Central memory CD4-positive, alpha-beta T cell (primary cell): ENCODE measurements around the gene CDK10.
"Not testable (repeated sequence)": the region's sequence is repeated elsewhere in the genome, so short reads cannot be mapped to it uniquely, and the experiment has no call there.

ENCODE experiments used
- DNase-seq: peaks from one replicate; pipeline ENCODE4 v3.0.0; 2022
- total RNA-seq, 3 experiments: gene quantifications; one replicate each; lab custom pipeline; 2026; lab: John Stamatoyannopoulos, UW

Gene CDK10, protein sequence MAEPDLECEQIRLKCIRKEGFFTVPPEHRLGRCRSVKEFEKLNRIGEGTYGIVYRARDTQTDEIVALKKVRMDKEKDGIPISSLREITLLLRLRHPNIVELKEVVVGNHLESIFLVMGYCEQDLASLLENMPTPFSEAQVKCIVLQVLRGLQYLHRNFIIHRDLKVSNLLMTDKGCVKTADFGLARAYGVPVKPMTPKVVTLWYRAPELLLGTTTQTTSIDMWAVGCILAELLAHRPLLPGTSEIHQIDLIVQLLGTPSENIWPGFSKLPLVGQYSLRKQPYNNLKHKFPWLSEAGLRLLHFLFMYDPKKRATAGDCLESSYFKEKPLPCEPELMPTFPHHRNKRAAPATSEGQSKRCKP
- 56.0 to 120 (median 78.8) reads per million in 3 experiments for total RNA-seq

DNA sequence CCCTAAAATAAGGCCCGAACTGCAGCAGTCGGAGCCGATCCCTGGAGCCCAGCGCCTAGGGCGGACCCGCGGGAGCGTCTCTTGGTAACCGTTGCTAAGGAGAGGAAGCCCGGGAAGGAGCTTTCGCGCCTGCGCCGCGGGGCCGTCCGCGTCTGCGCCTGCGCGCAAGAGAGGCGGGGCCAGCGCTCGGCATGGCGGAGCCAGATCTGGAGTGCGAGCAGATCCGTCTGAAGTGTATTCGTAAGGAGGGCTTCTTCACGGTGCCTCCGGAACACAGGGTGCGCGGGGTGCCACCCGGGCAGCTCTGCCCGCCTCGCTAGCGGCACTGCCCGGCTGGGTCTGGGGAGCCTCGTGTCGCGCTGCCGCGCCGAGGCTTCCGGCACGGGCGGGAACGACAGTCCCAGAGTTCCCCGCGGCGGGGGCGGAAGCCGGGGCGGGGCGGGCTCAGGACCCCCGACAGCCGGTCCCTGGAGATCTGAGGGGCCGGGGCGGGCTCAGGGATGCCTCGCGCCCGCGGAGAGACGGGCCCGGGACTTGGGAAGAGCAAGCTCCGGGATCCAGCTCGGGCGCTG lies at the start of gene CDK10:
TSS of gene CDK10 (plus strand) at position 170 of the 572 bp plus-strand sequence. CDS start at position 192, 22 bp downstream.
- DNase-seq: peak; percentile 87

DNA sequence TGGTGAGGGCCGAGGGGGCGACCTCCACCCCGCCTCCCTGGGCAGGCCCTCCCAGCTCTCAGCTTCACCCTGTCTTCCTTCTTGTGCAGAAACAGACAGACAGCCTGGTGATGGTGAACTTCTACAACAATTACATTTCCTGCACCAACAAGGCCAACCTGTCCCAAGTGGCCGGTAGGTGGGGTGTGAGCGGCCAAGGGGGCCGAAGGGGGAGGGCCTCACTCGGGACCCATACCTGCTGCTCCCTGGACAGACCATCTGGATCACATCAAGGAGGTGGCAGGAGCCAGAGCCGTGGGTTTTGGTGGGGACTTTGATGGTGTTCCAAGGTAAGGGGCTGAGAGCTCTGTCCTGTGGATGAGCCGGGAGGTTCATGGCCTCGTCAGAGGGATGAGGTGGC lies 49.1 kb upstream of the CDK10 start:
- no peak for DNase-seq

DNA sequence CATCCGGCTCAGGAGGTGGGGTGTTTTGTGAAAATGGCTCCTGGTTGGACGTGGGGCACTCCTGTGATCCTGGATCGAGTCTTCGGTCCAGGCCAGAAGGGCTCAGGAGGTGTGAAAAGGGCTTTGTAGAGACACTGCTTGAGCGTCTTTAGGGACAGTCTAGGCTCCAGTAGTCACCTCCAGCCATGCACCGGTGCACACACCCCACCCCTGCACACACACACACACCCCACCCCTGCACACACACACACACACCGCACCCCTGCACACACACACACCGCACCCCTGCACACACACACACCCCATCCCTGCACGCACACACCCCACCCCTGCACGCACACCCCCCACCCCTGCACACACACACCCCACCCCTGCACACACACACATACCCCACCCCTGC lies 48.0 kb upstream of the CDK10 start:
- no peak for DNase-seq

DNA sequence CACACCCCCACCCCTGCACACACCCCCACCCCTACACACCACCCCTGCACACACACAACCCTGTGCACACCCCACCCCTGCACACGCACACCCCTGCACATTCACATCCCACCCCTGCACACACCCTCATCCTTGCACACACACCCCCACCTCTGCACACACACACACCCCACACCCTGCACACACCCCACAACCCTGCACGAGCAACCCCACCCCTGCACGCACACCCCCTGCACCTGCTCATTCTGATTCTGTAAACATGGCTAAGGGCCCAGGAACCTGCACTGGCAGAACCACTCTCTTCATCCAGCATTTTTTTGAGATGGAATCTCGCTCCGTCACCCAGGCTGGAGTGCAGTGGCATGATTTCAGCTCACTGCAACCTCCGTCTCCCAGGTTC lies 47.1 kb upstream of the CDK10 start:
- no peak for DNase-seq

DNA sequence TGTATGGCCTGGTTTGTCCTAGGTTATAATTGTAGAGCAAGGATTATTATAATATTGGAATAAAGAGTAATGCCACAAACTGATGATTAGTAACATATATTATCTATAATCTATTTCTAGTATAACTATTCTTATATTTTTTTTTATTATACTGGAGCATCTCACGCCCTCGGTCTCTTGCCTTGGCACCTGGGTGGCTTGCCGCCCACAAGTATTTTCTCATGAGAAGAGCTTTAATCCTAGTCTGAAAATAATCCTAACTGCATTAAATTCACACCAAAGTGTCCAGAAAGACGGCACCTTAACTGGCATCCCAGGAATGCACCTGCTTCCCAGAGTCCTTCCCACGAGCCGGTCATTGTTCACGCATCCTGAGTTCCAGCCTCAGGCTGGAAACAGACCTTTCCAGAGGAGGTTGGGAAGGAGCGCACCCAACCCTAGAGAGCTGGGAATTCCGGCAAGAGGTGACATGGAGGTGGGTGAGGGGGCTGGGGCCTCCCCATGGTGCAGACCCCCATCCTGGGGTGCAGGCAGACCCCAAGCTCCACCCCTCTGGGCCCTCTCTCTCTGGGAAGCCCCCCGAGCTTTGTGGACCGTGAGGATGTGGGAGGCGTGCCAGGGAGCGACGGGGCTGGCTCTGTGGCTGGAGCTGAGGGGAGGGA lies 44.9 kb upstream of the CDK10 start:
- no peak for DNase-seq

DNA sequence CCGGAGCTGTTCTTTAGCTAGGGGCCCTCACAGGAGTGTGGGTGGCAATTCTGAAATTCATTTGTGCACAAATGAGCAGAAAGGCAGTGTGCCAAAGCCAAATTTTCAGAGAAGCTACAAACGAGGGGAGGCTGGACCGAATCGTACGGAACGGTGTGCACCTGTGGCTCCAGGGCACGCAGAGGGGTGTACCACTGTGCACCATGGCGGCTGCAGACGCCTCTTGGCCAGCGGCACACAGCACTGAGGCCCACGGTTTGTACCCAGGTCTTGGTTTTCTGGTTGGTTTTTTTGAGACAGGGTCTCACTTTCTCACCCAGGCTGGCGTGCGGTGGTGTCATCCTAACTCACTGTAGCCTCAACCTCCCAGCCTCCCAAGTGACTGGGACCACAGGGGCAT lies 43.9 kb upstream of the CDK10 start:
- DNase-seq: no peak

DNA sequence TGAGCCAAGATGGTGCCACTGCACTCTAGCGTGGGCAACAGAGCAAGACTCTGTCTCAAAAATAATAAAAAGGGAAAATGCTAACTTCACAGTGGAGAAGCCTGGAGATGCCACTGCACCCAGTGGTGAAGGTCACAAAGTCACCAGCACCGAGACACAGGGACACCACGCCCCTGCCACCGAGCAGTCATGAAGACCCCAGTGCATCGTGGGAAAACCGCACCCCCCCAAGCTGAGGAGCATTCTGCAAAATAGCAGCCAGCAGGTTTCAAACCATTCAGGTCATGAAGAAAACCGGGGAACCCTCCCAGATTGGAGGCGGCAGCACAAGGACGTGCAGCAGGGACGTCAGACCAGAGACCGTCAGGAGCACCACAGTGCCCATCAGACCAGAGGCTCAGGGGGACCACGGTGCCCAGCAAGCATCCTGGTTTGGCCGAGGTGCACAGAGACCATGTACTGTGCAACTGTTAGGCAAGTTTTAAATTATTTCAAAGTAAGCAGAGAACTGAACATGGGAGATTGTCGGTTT lies 42.7 kb upstream of the CDK10 start:
- no peak for DNase-seq

DNA sequence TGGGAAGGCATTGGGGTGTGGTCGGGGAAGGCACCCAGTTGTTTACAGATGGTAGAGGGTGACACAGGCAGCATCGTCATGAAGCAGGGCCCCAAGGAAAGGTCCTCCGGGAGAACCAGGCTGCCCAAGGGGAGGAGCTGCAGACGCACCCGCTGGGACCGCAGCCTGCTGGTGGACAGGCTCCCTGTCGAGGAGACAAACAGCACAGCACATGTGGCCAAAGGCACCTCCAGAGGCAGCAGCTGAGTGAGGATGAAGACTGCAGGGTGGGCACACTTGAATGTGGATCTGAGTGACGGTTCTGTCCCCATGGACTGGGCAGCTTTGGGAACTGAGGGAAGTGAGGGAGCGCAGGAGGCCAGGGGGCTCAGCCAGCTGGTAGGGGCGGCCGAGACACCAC lies 41.4 kb upstream of the CDK10 start:
- no peak for DNase-seq

DNA sequence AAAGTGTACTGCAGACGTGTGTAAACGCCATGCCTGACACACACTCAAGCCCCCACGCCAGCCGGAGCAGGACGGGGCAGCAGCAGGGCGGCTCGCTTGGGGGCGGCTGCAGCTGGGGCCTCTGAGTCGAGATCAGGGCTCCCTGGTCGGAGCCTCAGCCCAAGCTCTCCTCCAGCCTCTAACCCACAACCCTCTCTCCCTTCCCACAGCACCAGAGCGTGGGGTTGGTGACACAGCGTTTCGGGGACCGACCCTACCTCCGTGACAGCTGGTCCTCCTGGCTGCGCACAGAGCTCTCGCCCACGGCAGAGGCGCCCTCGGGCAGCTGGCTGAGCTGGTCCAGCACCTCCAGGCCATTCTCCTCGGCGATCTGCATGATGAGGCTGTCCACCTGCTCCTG lies 40.2 kb upstream of the CDK10 start:
- no peak for DNase-seq

DNA sequence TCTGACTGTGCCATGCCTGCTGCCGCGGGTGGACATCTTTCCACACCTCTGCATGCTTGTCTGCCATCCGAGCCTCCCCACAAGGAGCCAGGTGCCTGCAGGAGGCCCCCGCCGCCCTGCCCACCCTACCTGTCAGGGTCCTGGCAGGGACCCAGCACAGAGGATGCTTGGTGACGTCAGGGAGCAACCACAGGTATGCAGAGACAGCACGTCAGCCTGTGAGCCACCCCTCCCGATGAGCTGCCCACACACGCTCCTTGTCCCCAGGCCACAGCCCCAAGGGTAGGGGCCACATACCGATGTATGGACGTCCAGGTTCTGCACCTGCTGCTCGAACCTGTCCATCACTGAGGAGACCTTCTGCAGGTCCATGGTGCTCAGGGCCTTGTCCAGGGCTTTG lies 39.6 kb upstream of the CDK10 start:
- DNase-seq: no peak

DNA sequence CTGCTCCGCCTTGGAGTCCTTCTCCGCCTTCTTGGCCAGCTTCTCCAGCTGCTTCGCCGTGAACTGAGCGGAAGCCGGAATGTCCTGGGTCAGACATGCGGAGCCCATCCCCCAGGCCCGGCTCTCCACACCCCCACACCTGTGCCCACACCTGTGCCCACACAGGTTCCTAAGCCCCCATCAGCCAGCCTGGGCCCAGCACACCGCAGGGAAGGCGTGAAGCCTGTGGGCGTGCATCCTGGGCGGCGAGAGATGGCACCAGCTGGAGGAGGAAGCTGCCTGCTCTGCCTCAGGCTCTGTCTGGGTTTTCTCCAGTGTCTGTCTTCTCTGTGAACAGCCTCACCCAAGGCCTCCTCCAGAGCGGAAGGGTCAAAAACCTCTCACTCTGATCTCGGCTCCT lies 34.9 kb upstream of the CDK10 start:
- DNase-seq: no peak

DNA sequence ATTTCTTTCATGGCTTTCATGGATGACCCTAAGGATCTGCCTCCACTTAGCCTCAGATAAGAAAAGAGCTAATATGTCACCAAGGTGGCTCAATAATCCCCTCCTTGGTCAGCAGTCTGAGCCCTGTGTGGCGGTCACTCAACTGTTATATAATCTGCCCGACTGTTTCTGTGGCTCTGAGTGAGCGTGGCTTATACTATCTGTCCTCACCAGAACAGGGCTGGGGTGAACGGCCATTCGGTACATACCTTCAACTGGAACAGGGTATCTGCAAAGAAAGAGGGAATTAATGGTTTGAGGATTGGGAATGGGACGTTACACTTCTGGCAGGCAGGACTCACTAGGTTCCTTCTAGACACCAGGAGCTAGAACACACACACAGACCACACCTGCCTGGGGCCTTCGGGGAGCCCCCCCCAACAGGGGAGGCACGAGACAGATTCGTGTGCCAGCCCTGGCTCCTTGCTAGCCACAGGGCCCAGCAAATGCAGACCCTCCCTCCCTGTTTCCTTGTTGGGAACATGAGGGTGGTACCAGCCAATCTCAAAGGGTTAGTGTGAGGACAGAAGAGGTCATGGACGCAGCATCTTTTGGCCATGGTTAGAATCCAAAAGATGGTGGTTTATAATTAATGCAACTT lies 32.7 kb upstream of the CDK10 start:
- DNase-seq: no peak

DNA sequence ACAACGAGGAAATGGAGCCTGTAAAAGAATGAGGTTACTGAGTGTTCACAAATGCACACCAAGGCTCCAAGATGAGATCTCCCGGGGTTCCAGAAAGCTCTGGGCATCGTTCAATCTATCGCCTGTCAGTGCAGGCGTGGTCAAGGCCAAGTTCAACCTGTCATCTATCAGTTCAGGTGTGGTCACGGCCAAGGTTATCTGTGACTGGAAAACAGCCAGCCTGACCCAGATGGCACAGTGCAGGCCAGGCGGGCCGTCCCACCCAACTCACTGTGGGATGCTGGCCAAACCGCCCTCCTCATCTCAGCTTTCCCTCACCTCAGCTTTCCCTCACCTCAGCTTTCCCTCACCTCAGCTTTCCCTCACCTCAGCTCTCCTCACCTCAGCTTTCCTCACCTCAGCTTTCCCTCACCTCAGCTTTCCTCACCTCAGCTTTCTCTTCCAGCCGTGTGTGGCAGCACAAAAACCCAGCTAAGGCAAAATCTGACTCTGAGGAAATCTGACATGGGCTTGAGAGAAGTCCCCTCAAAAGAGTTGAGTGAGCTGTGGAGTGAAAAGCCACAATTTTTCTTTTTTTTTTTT lies 31.3 kb upstream of the CDK10 start:
- DNase-seq: no peak

DNA sequence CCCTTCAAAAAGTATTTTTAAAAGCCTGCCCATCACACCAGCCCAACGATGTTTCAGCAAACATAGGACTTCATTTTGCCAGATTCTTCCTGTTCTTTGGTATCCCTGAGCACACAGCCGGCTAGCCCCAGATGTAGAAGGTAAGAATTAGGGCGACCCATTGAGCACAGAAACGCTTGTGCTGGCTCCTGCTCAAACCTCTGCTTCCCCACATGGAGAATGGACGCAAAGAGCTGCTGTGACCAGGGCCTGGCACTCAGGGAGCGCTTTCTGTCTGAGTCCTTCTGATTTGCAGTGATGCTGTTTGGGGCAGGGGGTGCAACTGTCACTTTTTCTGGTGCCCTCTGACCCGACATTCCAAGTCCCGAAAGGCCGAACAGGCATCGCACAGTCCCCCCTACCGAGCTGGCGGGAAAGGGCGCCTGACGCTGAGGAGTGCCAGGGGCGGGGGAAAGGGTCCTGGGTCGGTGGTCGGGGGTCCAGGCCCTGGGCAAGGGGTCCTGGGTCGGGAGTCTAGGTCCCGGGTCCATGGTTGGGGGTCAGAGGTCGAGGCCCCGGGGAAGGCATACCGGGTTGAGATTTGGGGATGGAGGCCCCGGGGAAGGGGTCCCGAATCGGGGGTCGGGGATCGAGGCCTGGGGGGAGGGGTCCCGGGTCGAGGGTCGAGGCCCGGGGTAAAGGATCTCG lies 29.9 kb upstream of the CDK10 start:
- no peak for DNase-seq

DNA sequence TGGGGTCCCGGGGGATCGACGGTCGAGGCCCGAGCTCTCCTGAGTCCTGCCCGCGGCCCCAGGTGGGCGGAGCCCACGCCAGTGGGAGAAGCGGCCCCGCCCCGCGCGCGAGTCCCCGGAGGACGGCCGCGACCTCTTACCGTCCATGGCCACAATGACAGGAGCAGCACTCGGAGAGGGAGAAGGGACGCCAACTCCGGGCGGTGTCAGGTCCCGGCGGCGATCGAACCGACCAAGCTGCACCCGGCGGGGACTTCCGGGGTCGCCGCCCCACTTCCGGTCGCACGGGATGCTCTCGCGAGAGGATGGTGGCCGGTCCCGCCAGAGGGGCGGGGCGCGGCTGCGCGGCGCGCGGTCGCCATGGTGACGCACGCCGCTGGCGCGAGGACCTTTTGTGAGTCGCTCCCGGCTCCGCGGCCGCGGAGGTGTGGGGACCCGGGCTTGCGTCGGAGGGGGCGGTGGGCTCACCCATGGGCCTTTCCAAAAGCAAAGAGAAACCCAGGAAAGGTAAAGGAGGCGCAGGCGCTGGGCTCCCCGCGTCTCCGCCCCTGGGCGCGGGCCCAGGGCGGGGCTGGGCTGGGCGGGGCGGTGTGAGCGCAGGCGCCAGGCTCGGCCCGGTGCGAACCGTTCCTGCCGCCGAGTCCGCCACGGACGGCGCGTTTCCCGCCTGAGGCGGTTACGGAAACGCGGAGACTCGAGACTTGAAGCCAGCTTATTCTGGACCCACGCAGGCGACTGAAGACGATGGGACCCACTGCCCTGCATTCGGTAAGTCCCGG lies 28.9 kb upstream of the CDK10 start, which contains the start of the genes CHMP1A and SPATA33:
TSS of gene CHMP1A (minus strand) at position 267 of the 779 bp plus-strand sequence. CDS start at position 147, 120 bp downstream.
TSS of gene SPATA33 (plus strand) at position 395 of the 779 bp plus-strand sequence. CDS start at position 471, 76 bp downstream.
- peak; percentile 90 for DNase-seq

DNA sequence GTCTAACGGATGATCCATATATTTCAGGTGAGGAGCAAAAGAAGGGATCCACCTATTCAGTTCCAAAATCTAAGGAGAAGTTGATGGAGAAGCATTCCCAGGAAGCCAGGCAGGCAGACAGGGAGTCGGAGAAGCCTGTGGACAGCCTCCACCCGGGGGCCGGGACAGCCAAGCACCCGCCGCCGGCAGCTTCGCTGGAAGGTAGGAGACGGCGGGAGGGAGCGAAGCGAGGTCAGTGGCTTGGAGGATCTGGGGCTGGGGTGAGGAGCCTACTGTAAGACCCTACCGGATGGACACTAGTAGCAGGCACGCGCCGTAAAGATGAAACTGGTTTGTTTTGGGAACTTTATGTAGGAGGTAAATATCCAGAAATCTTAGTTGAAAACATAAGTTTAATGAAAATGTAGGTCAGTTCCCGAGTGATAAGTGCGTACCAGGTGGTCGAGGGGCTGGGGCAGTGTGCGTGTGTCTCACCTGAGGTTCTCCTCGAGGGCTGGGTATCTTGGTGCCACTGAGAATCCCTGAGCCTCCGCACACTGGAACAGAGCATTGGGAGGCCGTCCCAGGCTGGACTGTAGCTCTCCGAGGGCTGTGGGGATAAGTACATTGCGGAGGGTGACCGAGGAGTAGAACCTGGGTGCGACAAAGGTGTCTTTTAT lies 28.1 kb upstream of the CDK10 start:
- no peak for DNase-seq

DNA sequence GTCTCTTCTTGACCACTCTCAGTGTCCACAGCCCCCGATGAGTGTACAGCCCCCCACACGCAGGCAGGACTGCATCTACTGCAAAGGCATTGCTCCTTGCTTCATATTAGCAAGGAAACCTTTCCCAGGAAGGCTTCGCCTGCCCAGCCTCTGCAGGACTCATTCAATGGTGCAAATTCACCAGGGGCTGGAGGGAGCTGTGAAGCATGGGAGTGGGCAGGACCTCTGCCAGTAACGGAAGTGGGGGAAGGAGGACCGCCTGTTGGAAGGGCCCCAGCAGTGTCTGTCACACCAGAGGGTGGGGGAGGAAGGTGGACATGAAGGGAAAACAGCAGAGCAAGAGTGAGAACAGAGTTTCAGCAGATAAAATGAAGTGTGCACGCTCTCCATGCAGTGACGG lies 26.3 kb upstream of the CDK10 start:
- no peak for DNase-seq

DNA sequence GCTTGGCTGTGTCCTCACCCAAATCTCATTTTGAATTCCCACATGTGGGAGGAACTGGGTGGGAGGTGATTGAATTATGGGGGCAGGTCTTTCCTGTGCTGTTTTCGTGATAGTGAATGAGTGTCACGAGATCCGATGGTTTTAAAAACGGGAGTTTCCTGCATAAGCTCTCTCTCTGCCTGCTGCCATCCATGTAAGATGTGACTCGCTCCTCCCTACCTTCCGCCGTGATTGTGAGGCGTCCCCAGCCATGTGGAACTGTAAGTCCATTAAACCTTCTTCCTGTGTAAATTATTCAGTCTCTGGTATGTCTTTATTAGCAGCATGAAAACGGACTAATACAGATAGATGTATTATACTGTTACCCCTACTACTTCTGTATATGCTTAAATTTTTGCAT lies 25.3 kb upstream of the CDK10 start:
- no peak for DNase-seq

DNA sequence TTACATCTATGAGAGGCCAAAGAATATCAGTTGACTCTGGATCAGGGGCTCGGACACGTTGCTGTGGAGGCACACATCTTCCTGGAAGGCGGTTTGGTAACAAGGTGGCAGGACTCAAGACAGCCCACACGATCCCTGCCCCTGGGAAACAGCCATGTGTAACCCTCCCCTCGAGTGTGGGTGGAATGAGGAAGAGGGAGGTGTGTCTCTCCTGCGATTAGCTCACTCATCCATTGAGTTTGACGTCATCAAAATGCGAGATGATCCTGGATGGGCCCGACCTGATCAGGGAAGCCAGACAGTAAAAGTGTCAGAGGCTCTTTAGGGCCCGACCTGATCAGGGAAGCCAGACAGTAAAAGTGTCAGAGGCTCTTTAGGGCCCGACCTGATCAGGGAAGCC lies 22.3 kb upstream of the CDK10 start:
- not testable (repeated sequence) for DNase-seq

DNA sequence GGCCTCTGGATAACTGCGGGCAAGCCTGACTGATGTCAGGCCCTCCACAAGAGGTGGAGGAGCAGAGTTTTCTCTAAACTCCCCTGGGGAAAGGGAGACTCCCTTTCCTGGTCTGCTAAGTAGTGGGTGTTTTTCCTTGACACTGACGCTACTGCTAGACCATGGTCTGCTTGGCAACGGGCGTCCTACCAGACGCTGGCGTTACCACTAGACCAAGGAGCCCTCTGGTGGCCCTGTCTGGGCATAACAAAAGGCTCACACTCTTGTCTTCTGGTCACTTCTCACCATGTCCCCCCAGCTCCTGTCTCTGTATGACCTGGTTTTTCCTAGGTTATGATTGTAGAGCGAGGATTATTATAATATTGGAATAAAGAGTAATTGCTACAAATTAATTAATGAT lies 19.5 kb upstream of the CDK10 start:
- not testable (repeated sequence) for DNase-seq

DNA sequence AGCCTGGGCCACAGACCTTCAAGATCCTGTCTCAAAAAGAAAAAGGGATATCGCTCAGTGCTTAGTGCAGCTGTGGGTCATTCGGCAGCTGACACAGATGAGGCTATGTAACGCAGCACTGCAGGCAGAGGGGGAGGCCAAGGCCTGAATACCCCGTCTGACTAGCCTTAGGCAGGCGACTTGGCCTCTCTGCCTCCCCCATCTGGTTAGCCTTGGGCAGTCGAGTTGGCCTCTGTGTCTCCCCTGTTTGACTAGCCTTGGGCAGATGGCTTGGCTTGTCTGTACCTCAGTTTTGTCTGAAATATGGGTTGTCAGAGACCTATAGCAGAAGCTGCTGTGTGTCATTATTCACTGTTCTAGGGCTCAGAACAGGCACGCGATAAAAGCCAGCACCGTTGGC lies 18.9 kb upstream of the CDK10 start:
- DNase-seq: no peak
